ENCODE measurements around the gene DST.

DNA sequence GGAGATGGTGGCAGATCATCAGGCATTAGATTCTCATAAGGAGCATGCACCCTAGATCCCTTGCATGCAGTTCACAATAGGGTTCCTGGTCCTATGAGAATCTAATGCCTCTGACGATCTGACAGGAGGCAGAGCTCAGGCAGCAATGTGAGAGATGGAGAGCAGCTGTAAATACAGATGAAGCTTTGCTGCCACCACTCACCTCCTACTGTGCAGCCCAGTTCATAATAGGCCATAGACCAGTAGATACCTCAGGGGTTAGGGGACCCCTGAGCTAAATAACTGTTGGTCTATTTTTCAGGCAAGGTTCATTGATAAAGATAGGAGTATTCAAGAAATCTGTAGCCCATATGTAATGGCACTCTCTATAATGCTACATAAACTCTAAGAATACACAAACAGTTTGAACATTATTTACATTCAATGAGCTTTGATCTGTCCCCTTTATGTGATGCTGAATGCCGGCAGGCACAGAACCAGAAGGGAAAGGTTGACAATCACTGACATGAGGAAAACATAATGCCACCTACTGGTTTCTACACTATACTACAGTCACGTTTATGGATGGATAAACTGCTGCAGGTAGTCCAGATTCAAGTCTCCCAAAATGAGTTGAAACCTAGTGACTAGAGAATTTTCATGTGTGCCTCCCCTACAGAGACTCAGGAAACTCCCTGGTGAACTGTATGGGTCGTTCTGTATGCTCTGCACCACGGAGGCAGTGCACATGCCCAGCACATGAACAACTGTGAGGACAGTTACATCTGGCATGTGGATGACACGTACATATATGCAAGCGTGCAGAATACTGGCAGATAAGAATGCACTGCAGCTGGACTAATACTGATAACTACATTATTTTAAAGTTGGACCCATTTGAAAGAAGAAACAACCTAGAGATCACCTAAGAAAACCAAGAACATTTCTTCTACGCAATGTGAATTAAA is 72.0 kb downstream of the DST start:
- TF ChIP-seq RAD21 (IDR thresholded peaks at IDR 0.05; ENCODE audit: low read length): peak; percentile 44; the same call in 1 of the 2 replicates
- TF ChIP-seq, protein P1, sequence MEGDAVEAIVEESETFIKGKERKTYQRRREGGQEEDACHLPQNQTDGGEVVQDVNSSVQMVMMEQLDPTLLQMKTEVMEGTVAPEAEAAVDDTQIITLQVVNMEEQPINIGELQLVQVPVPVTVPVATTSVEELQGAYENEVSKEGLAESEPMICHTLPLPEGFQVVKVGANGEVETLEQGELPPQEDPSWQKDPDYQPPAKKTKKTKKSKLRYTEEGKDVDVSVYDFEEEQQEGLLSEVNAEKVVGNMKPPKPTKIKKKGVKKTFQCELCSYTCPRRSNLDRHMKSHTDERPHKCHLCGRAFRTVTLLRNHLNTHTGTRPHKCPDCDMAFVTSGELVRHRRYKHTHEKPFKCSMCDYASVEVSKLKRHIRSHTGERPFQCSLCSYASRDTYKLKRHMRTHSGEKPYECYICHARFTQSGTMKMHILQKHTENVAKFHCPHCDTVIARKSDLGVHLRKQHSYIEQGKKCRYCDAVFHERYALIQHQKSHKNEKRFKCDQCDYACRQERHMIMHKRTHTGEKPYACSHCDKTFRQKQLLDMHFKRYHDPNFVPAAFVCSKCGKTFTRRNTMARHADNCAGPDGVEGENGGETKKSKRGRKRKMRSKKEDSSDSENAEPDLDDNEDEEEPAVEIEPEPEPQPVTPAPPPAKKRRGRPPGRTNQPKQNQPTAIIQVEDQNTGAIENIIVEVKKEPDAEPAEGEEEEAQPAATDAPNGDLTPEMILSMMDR (conservative IDR thresholded peaks at IDR 0.05; ENCODE audit: low read depth, low read length): peak; percentile 44
- TF ChIP-seq RFX5 (IDR thresholded peaks at IDR 0.05; ENCODE audit: low read depth, low read length): no peak
- no peak for TF ChIP-seq POLR2A (IDR thresholded peaks at IDR 0.05; ENCODE audit: low read depth, low read length)
